K562 (cell line): ENCODE data around the gene TMEM100. TPM values are rescaled to one million over a fixed set of nuclear protein-coding genes. Genes with fewer than 3 reads are reported as not detected.

ENCODE experiments used
- C11orf30 ChIP-seq: fragments of 450-650 bp; IDR thresholded peaks from 2 replicates; pipeline ENCODE4 v1.6.1; 2016; ENCODE audit warnings: low read depth, mild to moderate bottlenecking
- CHD4 ChIP-seq: fragments of 200-600 bp; sonication (generic); IDR thresholded peaks from 3 replicates; pipeline ENCODE4 v1.6.1; 2012; ENCODE audit warnings: low read depth, mild to moderate bottlenecking, mixed read lengths, low read length, inconsistent platforms; ENCODE audit not compliant: insufficient read depth, insufficient replicate concordance, poor library complexity, severe bottlenecking
- CTBP1 ChIP-seq: fragments of 450-650 bp; IDR thresholded peaks from 2 replicates; pipeline ENCODE4 v1.6.1; 2016; ENCODE audit warnings: borderline replicate concordance
- EGR1 ChIP-seq: fragments of 450-650 bp; conservative IDR thresholded peaks from 2 replicates; pipeline ENCODE4 v1.6.1; 2017; ENCODE audit warnings: mild to moderate bottlenecking
- KDM5B ChIP-seq: fragments of 200-600 bp; sonication (generic); IDR thresholded peaks from 2 replicates; pipeline ENCODE4 v1.6.1; 2012; ENCODE audit warnings: low read depth, mild to moderate bottlenecking, moderate library complexity, low read length, control low read depth, inconsistent platforms; ENCODE audit not compliant: insufficient replicate concordance
- MAFK ChIP-seq: IDR thresholded peaks from 2 replicates; pipeline ENCODE4 v1.6.1; 2011; ENCODE audit warnings: low read length, improper control_type of control experiment
- MEF2A ChIP-seq: IDR thresholded peaks from 2 replicates; pipeline ENCODE4 v1.6.1; 2011; ENCODE audit warnings: low read depth, mild to moderate bottlenecking, low read length, moderate library complexity; ENCODE audit not compliant: control insufficient read depth
- MEF2D ChIP-seq: conservative IDR thresholded peaks from 2 replicates; pipeline ENCODE4 v1.6.1; 2016; ENCODE audit warnings: low read depth, missing genetic modification characterization, missing compliant biosample characterization
- MTA2 ChIP-seq: fragments of 450-650 bp; IDR thresholded peaks from 2 replicates; pipeline ENCODE4 v1.6.1; 2016; ENCODE audit warnings: low read depth
- NFE2L1 ChIP-seq: fragments of 450-650 bp; IDR thresholded peaks from 2 replicates; pipeline ENCODE4 v1.6.1; 2016; ENCODE audit warnings: missing genetic modification characterization, low read depth, mild to moderate bottlenecking, missing compliant biosample characterization, moderate library complexity, borderline replicate concordance
- POLR3G ChIP-seq: IDR thresholded peaks from 2 replicates; pipeline ENCODE4 v1.6.1; 2011; ENCODE audit not compliant: insufficient read length, insufficient replicate concordance; ENCODE audit errors: extremely low read depth
- SMARCC2 ChIP-seq: fragments of 450-650 bp; IDR thresholded peaks from 2 replicates; pipeline ENCODE4 v1.6.1; 2017; ENCODE audit warnings: antibody characterized with exemption, moderate library complexity, mild to moderate bottlenecking, low read depth
- THRAP3 ChIP-seq: fragments of 450-650 bp; IDR thresholded peaks from 2 replicates; pipeline ENCODE4 v1.6.1; 2016; ENCODE audit warnings: mild to moderate bottlenecking, inconsistent platforms, borderline replicate concordance
- ZFX ChIP-seq: sonication (generic); formaldehyde crosslinking; IDR thresholded peaks from 2 replicates; pipeline ENCODE4 v1.8.0; 2022; ENCODE audit warnings: mild to moderate bottlenecking, missing genetic modification reagents, moderate library complexity
- ZNF253 ChIP-seq: fragments of 250-450 bp; sonication (Bioruptor Pico); conservative IDR thresholded peaks from 2 replicates; pipeline ENCODE4 v1.6.1; 2021; ENCODE audit warnings: mild to moderate bottlenecking
- ZNF583 ChIP-seq: fragments of 250-450 bp; sonication (Bioruptor Pico); IDR thresholded peaks from 2 replicates; pipeline ENCODE4 v1.4.0; 2020
- ZNF695 ChIP-seq: fragments of 450-650 bp; formaldehyde crosslinking; IDR thresholded peaks from 2 replicates; pipeline ENCODE4 v1.4.0; 2020; ENCODE audit warnings: mild to moderate bottlenecking, moderate library complexity
- ZNF780A ChIP-seq: fragments of 250-450 bp; sonication (Bioruptor Pico); IDR thresholded peaks from 2 replicates; pipeline ENCODE4 v1.5.0; 2021; ENCODE audit warnings: mild to moderate bottlenecking
- polyA plus RNA-seq, 8 experiments: library from polyadenylated mRNA; depleted of rRNA in 4 of 8; stranded (reverse) in 5 of 8; unstranded in 3 of 8; fragments of >200 nt; fragmentation: Nextera tagmentation in 2 of 8; fragmentation: Illumina TruSeq in 1 of 8; extraction: Ambion mirVana in 2 of 8; extraction: Trizol in 1 of 8; gene quantifications; 2 replicates each; pipeline versions ENCODE4 v1.2.1 to v1.2.3, GENCODE V29; 2011 to 2014; ENCODE audit warnings: inconsistent platforms in 1 of 8, missing spikeins in 1 of 8
- total RNA-seq, 7 experiments: library from RNA; depleted of rRNA in 6 of 7; stranded (reverse); fragments of >200 nt in 6 of 7; fragmentation: Illumina TruSeq in 2 of 7; extraction: Trizol in 2 of 7; gene quantifications; 2 replicates each; pipeline versions ENCODE4 v1.2.1 to v1.2.3, GENCODE V29; 2011 to 2021; ENCODE audit warnings: low replicate concordance in 1 of 7
- TF ChIP-seq, protein P1 (sequence below): fragments of 250-450 bp; sonication (Bioruptor Pico); IDR thresholded peaks from 2 replicates; pipeline ENCODE4 v1.4.0; 2020
- TF ChIP-seq, protein P2 (sequence below), 2 experiments: fragments of 450-650 bp in 1 of 2; sonication (generic) in 1 of 2; formaldehyde crosslinking in 1 of 2; IDR thresholded peaks; 2 replicates each; pipeline versions ENCODE4 v1.7.1 to v1.9.0; 2016 to 2022; ENCODE audit warnings: inconsistent platforms in 1 of 2, mild to moderate bottlenecking in 1 of 2, missing genetic modification reagents in 1 of 2

TMEM100 gene
- total and polyA plus RNA-seq, 9 of the 15 experiments (the other 6 are each of a cell fraction or from before 2014, with no cell fraction given), result 0.12 to 0.50 (median 0.19) TPM

DNA sequence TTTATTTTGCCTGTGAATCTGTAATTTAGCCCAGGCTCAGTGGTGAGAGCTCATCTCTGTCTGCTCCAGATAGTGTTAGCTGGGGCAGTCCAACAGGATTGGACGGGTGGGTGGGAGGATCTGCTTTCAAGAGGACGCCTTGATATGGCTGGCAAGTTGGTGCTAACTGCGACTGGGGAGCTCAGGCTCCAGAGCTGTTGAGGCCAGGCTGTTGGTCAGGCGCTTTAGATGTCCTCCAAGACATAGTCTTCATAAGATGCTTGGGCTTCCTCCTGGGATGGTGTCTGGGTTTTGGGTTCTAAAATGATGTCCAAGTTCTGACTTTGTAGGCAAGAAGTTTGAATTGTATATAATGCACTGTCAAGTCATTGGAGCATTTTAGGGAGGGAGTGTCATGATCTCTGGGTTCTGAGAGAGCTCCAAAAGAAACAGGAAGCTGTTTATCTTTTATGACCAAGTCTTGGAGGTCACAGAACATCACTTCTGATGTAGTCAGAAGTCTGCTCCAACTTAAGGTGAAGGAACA is 15.4 kb upstream of the TMEM100 start (continued):
- TF ChIP-seq CTBP1, result peak; percentile 87
- TF ChIP-seq ZNF583 (CRISPR knock-in tag), result no peak
- TF ChIP-seq NFE2L1 (tag), result no peak
- no peak for TF ChIP-seq ZNF253 (CRISPR knock-in tag)
- no peak for TF ChIP-seq ZFX (CRISPR knock-in tag)
- TF ChIP-seq MTA2, result peak; percentile 28; the same call in 1 of the 2 replicates
- no peak for TF ChIP-seq MEF2D (tag)
- no peak for TF ChIP-seq ZNF695
- TF ChIP-seq, protein P1, sequence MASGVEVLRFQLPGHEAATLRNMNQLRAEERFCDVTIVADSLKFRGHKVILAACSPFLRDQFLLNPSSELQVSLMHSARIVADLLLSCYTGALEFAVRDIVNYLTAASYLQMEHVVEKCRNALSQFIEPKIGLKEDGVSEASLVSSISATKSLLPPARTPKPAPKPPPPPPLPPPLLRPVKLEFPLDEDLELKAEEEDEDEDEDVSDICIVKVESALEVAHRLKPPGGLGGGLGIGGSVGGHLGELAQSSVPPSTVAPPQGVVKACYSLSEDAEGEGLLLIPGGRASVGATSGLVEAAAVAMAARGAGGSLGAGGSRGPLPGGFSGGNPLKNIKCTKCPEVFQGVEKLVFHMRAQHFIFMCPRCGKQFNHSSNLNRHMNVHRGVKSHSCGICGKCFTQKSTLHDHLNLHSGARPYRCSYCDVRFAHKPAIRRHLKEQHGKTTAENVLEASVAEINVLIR (CRISPR knock-in tag), result no peak
- TF ChIP-seq KDM5B, result peak; percentile 48
- TF ChIP-seq MAFK, result peak; percentile 23; the same call in 1 of the 2 replicates
- no peak; the same call in 1 of the 2 replicates for TF ChIP-seq SMARCC2
- TF ChIP-seq THRAP3, result no peak
- no peak for TF ChIP-seq MEF2A
- TF ChIP-seq, protein P2, sequence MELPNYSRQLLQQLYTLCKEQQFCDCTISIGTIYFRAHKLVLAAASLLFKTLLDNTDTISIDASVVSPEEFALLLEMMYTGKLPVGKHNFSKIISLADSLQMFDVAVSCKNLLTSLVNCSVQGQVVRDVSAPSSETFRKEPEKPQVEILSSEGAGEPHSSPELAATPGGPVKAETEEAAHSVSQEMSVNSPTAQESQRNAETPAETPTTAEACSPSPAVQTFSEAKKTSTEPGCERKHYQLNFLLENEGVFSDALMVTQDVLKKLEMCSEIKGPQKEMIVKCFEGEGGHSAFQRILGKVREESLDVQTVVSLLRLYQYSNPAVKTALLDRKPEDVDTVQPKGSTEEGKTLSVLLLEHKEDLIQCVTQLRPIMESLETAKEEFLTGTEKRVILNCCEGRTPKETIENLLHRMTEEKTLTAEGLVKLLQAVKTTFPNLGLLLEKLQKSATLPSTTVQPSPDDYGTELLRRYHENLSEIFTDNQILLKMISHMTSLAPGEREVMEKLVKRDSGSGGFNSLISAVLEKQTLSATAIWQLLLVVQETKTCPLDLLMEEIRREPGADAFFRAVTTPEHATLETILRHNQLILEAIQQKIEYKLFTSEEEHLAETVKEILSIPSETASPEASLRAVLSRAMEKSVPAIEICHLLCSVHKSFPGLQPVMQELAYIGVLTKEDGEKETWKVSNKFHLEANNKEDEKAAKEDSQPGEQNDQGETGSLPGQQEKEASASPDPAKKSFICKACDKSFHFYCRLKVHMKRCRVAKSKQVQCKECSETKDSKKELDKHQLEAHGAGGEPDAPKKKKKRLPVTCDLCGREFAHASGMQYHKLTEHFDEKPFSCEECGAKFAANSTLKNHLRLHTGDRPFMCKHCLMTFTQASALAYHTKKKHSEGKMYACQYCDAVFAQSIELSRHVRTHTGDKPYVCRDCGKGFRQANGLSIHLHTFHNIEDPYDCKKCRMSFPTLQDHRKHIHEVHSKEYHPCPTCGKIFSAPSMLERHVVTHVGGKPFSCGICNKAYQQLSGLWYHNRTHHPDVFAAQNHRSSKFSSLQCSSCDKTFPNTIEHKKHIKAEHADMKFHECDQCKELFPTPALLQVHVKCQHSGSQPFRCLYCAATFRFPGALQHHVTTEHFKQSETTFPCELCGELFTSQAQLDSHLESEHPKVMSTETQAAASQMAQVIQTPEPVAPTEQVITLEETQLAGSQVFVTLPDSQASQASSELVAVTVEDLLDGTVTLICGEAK (IDR thresholded peaks at IDR 0.05), result no peak; the same call in 1 of the 2 replicates
- TF ChIP-seq, protein P2 (CRISPR knock-in tag; IDR thresholded peaks at IDR 0.05), result no peak
- TF ChIP-seq C11orf30, result no peak
- TF ChIP-seq ZNF780A (CRISPR knock-in tag), result no peak
- TF ChIP-seq POLR3G, result no peak
- TF ChIP-seq CHD4, result no peak
- peak; percentile 64 for TF ChIP-seq EGR1
